ENCODE data around the gene ZNHIT6.
"Not testable (repeated sequence)": the region's sequence is repeated elsewhere in the genome, so short reads cannot be mapped to it uniquely, and the experiment has no call there.

The ZNHIT6 gene

DNA sequence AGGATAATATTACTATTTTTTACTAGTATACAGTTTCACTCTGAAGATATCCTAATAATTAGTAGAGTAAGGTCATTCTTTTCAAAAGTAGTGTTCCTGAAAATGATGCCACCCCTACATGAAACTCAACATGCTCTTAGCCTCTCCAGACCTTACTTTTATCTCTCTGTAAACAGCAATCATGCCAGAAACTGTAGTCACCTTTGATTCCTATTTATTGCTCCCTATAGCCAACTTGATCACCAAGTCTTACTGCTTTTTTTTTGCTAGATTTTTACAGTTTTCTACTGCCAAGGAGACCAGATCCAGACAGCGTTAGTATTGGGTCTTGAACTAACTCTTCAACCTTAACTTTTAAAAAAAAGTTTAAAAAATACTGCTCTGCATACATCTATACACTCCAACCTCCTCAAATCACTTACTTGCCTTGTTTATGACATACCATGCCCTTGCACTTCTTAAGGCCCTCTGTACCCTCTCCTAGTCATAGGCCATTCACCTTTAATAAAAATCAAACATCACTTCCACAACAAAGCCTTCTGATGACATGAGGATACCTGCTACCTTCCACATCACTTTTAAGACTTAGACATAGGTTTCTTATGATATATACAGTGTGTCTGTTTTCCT, 36.1 kb downstream of the ZNHIT6 start:
- DNase-seq (ENCODE audit: low read depth in 2 of 3, low spot score in 1 of 3), result no peak

- no peak for DNase-seq (ENCODE audit: low read depth in 2 of 3, low spot score in 1 of 3)
These were observed 42.3 kb downstream of the ZNHIT6 start for GRCh38 chr1:85665932-85666331.

- DNase-seq (ENCODE audit: low read depth in 2 of 3, low spot score in 1 of 3), result no peak
These were observed 44.9 kb downstream of the ZNHIT6 start for GRCh38 chr1:85663382-85663781.

- DNase-seq (ENCODE audit: low read depth in 2 of 3, low spot score in 1 of 3), result no peak
These were observed 46.5 kb downstream of the ZNHIT6 start for GRCh38 chr1:85661767-85662166.

DNA sequence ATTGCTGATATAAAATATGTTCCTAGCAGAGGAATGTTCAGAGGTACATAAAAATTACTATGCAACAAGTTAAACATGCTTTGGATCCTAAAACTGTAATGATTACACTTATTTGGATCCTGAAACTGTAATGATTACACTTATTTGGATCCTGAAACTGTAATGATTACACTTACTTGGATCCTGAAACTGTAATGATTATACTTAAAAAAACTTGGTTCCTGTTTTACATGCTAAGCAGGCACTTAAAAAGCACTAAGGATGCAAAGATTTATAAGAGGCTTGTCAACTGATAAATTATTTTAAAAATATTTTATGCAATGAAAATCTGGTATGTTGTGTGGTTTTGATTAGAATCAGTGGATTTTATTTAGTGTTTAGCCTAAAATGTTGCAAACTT, 47.7 kb downstream of the ZNHIT6 start:
- DNase-seq (ENCODE audit: low read depth in 2 of 3, low spot score in 1 of 3), result no peak

- no peak for DNase-seq (ENCODE audit: low read depth in 2 of 3, low spot score in 1 of 3)
These were observed 49.1 kb downstream of the ZNHIT6 start for GRCh38 chr1:85659174-85659573.

DNA sequence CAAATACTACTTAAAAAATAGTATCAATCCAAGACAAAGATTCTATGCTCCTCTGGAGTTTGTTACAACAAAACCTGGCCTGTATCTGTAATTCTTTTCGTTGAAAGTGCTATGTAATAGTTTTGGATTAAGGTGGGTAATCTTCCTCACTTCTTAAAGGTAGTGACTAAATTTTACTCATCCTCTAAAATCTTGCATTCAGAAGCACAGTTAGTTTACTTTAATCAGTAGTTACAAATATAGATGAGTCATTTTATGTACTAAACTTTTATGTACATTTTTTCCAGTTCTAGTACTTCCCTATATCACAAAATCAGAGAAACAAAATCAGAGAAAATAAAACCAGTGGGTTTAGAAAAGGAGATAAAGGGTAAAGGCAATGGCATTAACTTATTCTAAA, 51.3 kb downstream of the ZNHIT6 start:
- no peak for DNase-seq (ENCODE audit: low read depth in 2 of 3, low spot score in 1 of 3)

DNA sequence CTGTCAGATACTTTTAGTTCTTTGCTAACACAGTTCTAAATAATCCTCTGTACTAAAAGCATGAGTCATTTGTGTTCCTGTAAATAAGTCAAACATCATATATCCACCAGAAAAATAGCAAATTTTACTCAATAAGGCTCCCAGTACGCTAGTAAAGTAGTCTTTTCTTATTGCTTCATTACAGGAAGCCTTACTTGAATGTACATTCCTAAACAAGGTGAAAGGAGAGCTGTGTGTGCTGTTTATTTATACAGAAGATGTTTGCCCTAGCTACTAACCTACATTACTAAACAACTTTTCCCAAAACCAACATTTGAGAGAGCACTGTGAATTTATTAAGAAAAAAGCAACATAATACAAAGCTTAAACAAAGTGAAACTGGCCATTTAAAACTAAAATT, 52.0 kb downstream of the ZNHIT6 start:
- no peak for DNase-seq (ENCODE audit: low read depth in 2 of 3, low spot score in 1 of 3)

DNA sequence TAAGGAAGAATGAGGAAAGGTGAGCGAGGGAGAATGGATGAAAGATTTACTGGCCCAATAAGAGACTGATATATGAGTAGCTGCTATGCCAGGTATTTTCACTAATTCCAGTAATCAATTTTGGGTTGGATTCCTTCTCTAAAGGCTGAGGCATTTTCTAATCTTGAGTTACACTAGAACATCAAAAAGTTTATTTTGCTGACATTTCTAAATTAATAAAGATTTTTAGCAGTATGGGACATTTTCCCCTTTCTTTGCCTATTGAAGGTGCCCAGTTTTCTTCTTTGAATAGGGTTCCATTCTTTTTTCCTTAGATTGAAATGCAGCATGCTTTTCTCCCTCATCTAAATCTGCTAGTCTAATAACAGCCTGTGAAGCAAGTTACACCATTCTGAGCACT, 52.9 kb downstream of the ZNHIT6 start:
- no peak for DNase-seq (ENCODE audit: low read depth in 2 of 3, low spot score in 1 of 3)

DNA sequence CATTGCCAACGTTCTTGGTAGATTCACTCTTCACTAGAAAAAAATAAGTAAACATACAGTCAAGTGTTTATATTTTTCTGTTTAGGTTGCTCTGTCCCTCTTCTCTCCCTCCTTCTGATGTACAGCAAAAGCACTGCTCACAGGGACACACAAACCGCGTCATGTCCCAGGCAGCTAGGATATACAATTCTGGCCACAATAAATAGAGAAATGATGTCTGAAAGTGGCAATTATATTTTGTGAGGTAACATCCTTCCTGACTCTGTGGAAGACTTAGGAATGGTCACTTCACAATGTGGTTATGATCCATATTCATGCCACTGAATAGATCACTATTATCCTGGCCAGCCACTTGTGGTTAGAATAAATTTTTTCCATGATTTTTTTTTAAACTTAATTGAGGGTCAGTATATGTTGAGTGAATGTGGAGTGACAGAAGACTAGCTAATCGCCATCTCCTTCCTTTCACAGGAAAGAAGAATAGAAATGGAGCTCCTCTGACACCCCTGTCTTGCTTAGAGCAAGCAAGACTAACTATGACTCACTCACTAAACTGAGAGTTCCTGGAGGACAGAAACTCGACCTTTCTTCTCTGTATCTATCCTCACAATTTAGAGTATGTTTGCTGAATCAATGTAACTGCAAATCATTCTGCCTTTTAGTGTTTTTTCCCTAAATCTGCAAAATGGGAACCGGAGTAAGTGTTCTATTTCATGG, 54.0 kb downstream of the ZNHIT6 start:
- no peak for DNase-seq (ENCODE audit: low read depth in 2 of 3, low spot score in 1 of 3)

DNA sequence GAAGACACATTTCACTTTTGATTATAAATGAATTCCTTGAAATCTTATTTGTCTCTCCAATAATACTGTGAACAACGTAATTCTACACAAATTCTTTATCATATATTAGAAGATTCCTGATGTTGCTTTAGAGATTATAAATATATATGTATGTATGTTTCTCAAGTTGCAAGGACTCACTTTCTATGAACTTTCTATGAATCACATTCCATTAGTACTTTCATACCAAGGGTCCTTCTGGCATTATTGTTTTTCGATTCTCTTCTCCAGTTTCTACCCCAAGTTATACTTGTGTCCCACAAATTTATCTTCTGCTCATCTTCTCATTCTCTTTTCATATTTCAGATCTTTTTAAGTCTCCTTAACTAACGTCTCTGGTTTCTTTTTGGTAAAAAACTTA, 55.9 kb downstream of the ZNHIT6 start:
- no peak for DNase-seq (ENCODE audit: low read depth in 2 of 3, low spot score in 1 of 3)

- DNase-seq (ENCODE audit: low read depth in 2 of 3, low spot score in 1 of 3), result no peak
These were observed 57.6 kb downstream of the ZNHIT6 start for GRCh38 chr1:85650645-85651044.

GRCh38 chr1:85649591-85649990, 58.6 kb downstream of the ZNHIT6 start:
- DNase-seq (ENCODE audit: low read depth in 2 of 3, low spot score in 1 of 3), result no peak

- DNase-seq (ENCODE audit: low read depth in 2 of 3, low spot score in 1 of 3), result not testable (repeated sequence)
These were observed 66.4 kb downstream of the ZNHIT6 start for GRCh38 chr1:85641598-85642556.

DNA sequence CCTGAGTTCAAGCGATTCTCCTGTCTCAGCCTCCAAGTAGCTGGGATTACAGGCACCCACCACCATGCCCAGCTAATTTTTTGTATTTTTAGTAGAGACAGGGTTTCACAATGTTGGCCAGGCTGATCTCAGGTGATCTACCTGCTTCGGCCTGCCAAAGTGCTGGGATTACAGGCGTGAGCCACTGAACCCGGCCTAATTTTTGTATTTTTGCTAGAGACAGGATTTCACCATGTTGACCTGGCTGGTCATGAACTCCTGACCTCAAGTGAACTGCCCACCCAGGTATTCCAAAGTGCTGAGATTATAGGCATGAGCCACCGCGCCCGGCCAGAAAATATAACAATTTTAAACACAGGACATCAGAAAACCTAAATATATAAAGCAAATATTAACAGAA, 68.3 kb downstream of the ZNHIT6 start:
- not testable (repeated sequence) for DNase-seq (ENCODE audit: low read depth in 2 of 3, low spot score in 1 of 3)

GRCh38 chr1:85638412-85638811, 69.8 kb downstream of the ZNHIT6 start:
- DNase-seq (ENCODE audit: low read depth in 2 of 3, low spot score in 1 of 3), result no peak

GRCh38 chr1:85630493-85630892, 77.7 kb downstream of the ZNHIT6 start:
- DNase-seq (ENCODE audit: low read depth in 2 of 3, low spot score in 1 of 3), result no peak

DNA sequence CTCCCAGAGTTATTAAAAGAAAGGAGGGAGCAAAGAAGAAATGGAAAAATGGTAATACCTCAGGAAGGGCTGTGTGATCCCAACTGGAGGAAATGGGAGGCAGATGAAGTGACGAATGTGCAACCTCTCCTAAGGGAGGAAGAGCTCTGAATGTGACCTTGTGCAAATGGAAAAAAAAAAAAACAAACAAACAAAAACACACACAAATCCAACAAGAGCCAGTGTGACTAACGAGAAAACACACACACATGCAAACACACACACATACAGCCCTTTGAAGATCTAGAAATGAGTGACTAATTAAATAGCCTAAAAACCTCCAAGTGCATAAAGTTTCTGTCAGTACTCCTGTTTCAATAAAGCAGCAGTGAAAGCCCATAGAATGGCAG, 78.7 kb downstream of the ZNHIT6 start:
- no peak for DNase-seq (ENCODE audit: low read depth in 2 of 3, low spot score in 1 of 3)

DNA sequence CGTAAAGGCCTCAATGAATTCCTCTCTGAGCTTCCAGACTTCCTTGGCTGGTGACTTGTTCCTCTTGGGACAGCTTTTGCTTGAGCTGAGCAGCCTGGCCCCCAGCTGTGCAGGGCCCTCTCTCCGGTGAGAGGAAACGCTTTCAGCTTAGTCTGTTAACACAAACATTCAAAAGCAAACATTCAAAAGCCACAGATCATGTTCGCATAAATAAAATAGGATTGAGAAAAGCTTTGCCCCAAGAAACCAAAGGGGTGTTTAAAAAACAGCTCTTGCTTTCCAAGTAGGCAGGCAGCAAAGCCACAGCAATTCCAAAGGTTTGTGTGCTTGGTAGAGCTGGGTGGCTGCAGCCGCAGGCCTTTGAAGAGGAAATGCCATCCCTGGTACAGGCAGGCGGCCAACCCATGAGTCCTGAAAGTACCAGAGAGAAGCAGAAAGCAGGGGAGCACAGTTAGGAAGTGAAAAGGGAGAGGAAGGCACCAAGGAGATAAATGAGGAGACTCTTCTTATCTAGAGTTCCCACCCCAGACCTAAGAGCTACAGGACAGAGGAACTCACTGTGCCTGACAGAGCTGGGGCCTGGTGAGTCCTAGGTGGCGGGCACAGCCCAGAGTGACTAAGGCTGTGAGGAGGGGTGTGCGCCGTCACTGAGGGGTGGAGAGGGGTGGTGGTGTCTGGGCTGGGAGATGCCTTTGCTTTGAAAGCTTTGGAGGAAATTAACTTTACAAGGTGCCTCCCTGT, 79.3 kb downstream of the ZNHIT6 start:
- DNase-seq (ENCODE audit: low read depth in 2 of 3, low spot score in 1 of 3), result no peak

DNA sequence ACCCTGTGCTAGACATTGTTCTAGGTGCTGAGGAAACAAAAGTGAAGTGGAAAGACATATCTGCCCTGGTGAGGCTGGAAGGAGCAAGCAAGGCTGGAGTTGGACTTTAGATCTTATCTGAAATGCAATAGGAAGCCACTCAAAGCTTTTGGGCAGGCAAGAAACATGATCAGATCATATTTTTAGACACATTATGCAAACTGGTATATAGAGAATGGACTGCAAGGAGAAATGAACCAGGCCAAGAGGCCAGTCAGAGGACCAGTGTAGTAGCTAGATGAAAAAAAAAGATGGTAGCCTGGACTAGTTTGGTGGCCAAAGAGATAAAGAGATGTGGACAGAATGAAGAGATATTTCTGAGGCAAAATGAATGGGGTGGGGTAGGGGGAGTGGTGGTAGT, 81.4 kb downstream of the ZNHIT6 start:
- no peak for DNase-seq (ENCODE audit: low read depth in 2 of 3, low spot score in 1 of 3)

- no peak for DNase-seq (ENCODE audit: low read depth in 2 of 3, low spot score in 1 of 3)
These were observed 83.9 kb downstream of the ZNHIT6 start for GRCh38 chr1:85624361-85624760.

Data from stimulated activated CD4-positive, alpha-beta T cell treated with anti-CD3 and anti-CD28 coated beads, Interleukin-12 subunit alpha, Interleukin-12 subunit beta, amount 100 ng/mL, for 48 hours (primary cell).